HG03521 (cell line): Measurements from ENCODE around the gene EPB41L4B.

ENCODE experiments used
- ATAC-seq: cut with Tn5 transposase; IDR thresholded peaks from one replicate; pipeline ENCODE4 v1.9.1; 2021; ENCODE audit warnings: mild to moderate bottlenecking, moderate library complexity; ENCODE audit not compliant: unreplicated experiment

Gene EPB41L4B

GRCh38 chr9:109212768-109213167 lies 108.1 kb downstream of the EPB41L4B start:
- ATAC-seq: no peak

- ATAC-seq: no peak
Observed at GRCh38 chr9:109206670-109207069, 114.2 kb downstream of the EPB41L4B start.

- ATAC-seq: no peak
Observed at GRCh38 chr9:109205526-109205925, 115.3 kb downstream of the EPB41L4B start.

- no peak for ATAC-seq
Observed at GRCh38 chr9:109203761-109204360, 117.0 kb downstream of the EPB41L4B start.

GRCh38 chr9:109199676-109200075 lies 121.2 kb downstream of the EPB41L4B start:
- ATAC-seq: no peak

- ATAC-seq: no peak
Observed at GRCh38 chr9:109198736-109199382, 122.0 kb downstream of the EPB41L4B start.

- ATAC-seq: no peak
Observed at GRCh38 chr9:109193974-109194556, 126.8 kb downstream of the EPB41L4B start.

- no peak for ATAC-seq
Observed at GRCh38 chr9:109192732-109193361, 128.0 kb downstream of the EPB41L4B start.

- no peak for ATAC-seq
Observed at GRCh38 chr9:109191746-109192145, 129.1 kb downstream of the EPB41L4B start.

- no peak for ATAC-seq
Observed at GRCh38 chr9:109190151-109190550, 130.7 kb downstream of the EPB41L4B start.

- ATAC-seq: no peak
Observed at GRCh38 chr9:109186857-109187520, 133.9 kb downstream of the EPB41L4B start.

GRCh38 chr9:109182940-109183798 lies 137.7 kb downstream of the EPB41L4B start:
- no peak for ATAC-seq

GRCh38 chr9:109182550-109182939 lies 138.3 kb downstream of the EPB41L4B start:
- no peak for ATAC-seq

GRCh38 chr9:109181284-109181683 lies 139.6 kb downstream of the EPB41L4B start:
- ATAC-seq: peak; percentile 69

- ATAC-seq: no peak
Observed at GRCh38 chr9:109179801-109180523, 140.9 kb downstream of the EPB41L4B start.

GRCh38 chr9:109176963-109177362 lies 143.9 kb downstream of the EPB41L4B start:
- no peak for ATAC-seq

GRCh38 chr9:109176386-109176785 lies 144.5 kb downstream of the EPB41L4B start:
- no peak for ATAC-seq

- no peak for ATAC-seq
Observed at GRCh38 chr9:109172935-109173334, 147.9 kb downstream of the EPB41L4B start.

- no peak for ATAC-seq
Observed at GRCh38 chr9:109171926-109172325, 148.9 kb downstream of the EPB41L4B start.

- no peak for ATAC-seq
Observed at GRCh38 chr9:109168170-109168569, 152.7 kb downstream of the EPB41L4B start.
